22Rv1 (cell line): Measurements from ENCODE around the gene RFX7.

Source experiments
- CTCF ChIP-seq: fragments of 450-650 bp; IDR thresholded peaks from 2 replicates; pipeline ENCODE4 v1.5.1; 2017; ENCODE audit warnings: mild to moderate bottlenecking
- ZFX ChIP-seq: fragments of 450-650 bp; IDR thresholded peaks from 2 replicates; pipeline ENCODE4 v1.6.1; 2017; ENCODE audit warnings: antibody characterized with exemption, borderline replicate concordance

GRCh38 chr15:56180851-56181250 is 62.8 kb downstream of the RFX7 start:
- TF ChIP-seq CTCF (no peak), ZFX (no peak)
